GM18526 (cell line): ENCODE data around the gene EID2.
A peak's percentile ranks its signal among the peaks of the same experiment; 100 is the strongest.

Source experiments
- POLR2A ChIP-seq: IDR thresholded peaks from 3 replicates; pipeline ENCODE4 v1.6.1; 2011; ENCODE audit not compliant: insufficient read length; ENCODE audit errors: extremely low read depth

The EID2 gene

DNA sequence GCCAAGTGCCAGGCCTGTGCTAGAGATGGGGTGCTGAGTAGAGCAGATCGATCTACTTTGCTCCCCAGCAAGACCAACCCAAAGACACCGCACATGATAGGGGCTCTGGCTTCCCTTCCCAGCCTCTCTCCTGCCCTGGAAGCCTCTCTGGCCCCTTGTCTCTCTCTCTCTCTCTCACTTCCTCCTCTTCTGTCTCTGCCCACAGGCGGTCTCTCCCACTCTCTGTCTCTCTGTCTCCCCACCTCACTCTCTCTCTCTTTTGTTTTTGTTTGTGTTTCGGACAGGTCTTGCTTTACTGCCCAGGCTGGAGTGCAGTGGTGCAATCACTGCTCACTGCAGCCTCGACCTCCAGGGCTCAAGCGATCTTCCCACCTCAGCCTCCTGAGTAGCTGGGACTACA is 23.7 kb downstream of the EID2 start:
- TF ChIP-seq POLR2A, result no peak

DNA sequence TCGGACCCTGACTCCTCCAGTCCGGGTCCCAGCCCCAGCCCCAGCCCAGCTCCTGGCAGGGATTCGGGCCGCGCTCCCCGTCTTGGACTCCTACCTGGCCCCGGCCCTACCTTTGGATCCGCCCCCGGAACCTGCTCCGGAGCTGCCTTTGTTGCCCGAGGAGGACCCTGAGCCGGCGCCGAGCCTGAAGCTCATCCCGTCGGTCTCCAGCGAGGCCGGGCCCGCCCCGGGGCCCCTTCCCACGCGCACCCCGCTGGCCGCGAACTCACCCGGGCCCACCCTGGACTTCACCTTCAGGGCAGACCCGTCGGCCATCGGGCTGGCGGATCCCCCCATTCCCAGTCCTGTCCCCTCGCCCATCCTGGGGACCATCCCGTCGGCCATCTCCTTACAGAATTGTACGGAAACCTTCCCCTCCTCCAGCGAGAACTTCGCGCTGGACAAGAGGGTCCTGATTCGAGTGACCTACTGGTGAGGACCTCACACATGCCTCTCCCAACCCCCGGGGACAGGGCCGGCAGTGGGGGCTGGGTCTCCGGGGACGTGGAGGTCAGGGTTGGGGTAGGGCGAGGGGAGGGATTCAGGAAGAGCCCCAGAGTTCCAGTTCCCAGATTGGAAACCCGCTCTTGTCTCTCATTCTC is 24.3 kb downstream of the EID2 start:
- TF ChIP-seq POLR2A, result no peak

DNA sequence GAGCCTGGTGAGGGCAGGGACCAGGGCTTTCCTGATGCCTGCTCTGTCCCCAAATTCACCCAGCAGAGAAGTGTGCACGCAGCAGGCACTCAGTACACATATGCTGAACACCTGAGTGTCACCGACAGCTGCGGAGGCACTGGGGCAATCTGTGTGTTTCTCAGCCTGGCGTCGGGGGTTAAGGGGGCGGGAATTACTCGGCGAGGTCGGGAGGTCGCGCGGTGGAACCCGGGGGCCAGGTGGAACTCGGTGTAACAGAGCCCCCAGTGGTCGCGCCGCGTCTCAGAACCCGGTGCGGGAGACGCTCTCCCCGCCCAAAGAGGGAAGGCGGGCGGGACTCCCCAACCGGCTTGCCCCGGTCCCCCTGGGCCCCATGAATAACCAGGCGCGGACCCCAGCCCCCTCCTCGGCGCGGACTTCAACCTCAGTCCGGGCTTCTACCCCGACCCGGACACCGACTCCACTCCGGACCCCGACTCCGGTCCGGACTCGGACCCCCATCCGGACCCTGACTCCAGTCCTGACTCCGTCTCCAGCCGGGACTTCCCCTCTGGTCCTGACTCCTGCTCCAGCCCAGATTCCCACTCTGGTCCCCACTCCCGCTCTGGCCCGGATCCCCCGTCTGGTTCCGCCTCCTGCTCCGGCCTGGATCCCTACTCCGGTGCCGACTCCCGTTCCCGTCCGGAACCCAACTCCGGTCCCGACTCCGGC is 25.0 kb downstream of the EID2 start, which contains the start of gene SELENOV:
TSS of gene SELENOV (plus strand) at position 300 of the 711 bp plus-strand sequence. CDS start at position 374, 74 bp downstream.
- no peak for TF ChIP-seq POLR2A

DNA sequence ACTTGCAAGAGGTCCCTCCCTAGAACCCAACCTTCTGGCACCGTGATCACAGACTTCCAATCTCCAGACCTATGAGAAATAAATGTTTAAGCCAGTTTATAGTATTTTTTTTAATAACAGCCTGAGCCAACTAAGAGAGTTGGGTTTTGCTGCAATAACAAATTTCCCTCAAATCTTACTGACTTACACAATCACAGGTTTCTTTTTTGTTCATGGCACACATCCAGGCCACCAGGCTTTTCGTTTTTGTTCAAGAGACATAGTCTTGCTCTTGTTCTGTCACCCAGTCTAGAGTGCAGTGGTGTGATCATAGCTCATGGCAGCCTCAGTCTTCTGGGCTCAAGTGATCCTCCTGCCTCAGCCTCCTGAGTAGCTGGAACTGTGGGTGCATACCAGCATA is 27.0 kb downstream of the EID2 start:
- no peak for TF ChIP-seq POLR2A

DNA sequence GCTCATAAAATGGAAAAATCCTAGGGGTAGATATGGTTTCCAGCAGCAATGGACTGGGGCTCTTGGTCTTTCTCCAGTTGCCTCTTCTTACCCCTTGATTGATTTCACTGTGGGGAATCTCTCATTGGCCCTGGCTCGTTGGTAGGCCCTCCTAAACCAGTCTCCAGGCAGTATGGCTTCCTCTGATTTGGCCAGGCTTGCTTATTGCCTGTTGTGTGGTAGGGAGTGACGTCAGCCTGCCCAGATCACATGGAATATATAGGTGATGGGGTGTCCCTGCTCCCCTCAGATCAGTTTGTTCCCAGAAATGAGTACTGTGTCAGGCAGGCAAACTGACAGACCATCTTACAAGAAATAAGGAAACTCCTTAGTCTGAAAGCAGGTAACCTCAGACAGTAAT is 30.7 kb downstream of the EID2 start:
- TF ChIP-seq POLR2A, result no peak

DNA sequence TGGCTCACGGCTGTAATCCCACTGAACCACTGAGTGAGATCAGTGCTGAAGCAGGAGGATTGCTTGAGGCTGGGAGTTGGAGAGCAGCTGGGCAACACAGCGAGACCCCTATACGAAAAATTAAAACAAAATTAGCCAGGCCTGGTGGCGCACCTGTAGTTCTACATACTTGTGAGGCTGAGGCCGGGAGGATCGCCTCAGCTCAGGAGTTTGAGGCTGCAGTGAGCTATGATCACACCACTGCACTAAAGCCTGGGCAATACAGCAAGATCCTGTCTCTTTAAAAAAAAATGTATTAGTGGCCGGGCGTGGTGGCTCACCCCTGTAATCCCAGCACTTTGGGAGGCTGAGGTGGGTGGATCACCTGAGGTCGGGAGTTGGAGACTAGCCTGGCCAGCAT is 31.3 kb downstream of the EID2 start:
- TF ChIP-seq POLR2A, result no peak

DNA sequence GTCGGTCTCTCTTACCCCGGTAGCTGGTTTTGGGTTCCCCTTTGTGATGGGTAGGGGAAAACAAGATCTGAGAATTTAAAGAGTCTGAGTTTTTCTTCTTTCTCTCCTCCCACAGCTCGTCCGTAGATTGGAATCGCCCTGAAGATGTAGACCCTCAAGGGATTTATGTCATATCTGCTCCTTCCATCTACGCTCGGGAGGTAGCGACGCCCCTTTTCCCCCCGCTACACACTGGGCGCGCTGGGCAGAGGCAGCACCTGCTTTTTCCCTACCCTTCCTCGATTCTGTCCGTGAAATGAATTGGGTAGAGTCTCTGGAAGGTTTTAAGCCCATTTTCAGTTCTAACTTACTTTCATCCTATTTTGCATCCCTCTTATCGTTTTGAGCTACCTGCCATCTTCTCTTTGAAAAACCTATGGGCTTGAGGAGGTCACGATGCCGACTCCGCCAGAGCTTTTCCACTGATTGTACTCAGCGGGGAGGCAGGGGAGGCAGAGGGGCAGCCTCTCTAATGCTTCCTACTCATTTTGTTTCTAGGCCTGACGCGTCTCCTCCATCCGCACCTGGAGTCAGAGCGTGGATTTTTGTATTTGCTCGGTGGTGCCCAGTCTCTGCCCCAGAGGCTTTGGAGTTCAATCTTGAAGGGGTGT is 32.1 kb downstream of the EID2 start:
- TF ChIP-seq POLR2A, result no peak

DNA sequence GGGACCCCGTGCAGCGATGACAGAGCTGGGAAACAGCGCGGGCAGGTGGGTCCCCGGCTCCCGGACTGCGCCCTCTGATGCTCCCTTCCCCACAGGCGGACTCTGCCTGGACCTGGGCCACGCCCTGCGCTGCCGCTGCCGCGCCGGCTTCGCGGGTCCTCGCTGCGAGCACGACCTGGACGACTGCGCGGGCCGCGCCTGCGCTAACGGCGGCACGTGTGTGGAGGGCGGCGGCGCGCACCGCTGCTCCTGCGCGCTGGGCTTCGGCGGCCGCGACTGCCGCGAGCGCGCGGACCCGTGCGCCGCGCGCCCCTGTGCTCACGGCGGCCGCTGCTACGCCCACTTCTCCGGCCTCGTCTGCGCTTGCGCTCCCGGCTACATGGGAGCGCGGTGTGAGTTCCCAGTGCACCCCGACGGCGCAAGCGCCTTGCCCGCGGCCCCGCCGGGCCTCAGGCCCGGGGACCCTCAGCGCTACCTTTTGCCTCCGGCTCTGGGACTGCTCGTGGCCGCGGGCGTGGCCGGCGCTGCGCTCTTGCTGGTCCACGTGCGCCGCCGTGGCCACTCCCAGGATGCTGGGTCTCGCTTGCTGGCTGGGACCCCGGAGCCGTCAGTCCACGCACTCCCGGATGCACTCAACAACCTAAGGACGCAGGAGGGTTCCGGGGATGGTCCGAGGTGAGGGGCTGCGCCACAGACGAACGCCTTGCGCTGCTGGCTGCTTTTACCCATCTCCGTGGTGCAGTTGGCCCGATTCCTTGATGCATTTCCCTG is 32.8 kb downstream of the EID2 start:
- TF ChIP-seq POLR2A, result peak; percentile 19

DNA sequence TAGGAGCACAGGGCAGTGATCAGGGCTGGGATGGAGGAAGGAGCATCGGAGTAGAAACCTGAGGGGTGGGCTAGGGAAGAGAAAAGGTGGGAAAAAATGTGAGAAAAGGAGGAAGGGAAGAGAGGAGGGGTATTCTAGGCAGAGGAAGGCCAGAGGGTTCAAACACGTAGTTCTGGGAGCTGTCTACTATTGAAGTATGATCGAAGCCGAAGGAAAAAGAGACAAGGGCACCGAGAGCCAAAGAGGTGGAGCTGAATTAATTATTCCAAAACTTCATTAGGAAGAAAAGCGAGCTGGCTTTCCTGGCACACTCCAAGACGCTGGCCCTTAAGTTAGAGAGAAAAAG is 33.4 kb downstream of the EID2 start:
- no peak for TF ChIP-seq POLR2A

DNA sequence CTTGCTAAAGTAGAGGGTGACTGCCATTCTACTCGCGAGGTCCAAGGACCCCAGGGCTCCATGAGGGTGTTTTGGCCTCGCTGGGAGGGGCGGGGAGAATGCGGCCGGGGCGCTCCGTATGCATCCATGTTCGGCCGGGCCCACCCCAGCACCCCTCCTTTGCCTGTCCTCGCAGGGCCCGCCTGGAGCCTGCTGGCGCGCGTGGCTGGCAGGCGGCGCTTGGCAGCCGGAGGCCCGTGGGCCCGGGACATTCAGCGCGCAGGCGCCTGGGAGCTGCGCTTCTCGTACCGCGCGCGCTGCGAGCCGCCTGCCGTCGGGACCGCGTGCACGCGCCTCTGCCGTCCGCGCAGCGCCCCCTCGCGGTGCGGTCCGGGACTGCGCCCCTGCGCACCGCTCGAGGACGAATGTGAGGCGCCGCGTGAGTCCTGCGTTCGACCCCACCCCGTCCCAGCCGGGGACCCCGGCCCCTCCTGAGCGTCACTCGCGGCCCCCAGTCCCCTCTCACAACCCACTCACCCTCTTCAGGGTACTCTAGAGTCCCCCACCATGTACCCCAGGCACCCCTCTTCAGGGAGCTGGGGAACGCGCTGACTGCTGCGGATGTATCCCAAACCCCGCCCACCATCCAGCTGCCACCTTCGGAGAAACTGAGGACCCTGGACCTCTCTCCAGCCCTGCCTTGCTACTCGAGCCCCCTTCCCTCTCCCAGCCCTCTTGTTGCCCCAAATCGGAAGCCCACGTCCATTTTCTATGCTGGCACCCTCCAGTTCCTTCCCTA is 37.1 kb downstream of the EID2 start:
- TF ChIP-seq POLR2A, result no peak

DNA sequence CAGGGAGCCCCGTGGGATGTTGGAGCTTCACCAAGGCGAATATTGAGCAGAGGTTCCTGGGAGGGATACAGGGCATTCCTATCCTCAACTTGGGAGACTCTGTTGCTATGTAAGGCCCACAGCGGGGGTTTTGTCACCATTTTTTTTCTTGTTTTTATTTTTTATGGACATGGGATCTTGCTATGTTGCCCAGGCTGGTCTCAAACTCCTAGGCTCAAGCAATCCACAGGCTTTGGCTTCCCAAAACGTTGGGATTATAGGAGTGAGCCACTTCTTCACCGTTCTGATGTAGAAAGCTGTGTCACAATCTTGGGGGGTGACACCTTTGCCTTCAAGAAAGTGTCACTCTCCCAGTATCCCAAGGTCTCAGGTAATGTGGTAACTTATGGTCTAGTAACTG is 38.6 kb downstream of the EID2 start:
- no peak for TF ChIP-seq POLR2A

DNA sequence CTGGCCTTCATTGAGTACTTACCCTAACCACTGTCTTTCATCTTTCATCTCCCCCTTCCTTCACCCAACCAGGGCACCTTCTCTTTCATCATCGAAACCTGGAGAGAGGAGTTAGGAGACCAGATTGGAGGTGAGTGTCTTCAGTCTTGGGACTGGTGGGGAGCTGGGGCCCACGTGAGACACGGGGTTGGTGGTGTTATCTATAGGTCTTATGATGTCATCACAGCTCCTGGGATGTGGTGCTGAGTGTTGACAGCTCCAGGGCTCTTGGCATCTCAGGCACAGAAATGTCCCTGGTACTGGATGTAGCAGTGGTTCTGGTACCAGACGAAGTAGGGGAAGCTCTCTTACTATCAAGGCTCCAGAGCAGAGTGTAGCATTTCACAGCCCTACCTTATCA is 39.4 kb downstream of the EID2 start:
- TF ChIP-seq POLR2A, result no peak

DNA sequence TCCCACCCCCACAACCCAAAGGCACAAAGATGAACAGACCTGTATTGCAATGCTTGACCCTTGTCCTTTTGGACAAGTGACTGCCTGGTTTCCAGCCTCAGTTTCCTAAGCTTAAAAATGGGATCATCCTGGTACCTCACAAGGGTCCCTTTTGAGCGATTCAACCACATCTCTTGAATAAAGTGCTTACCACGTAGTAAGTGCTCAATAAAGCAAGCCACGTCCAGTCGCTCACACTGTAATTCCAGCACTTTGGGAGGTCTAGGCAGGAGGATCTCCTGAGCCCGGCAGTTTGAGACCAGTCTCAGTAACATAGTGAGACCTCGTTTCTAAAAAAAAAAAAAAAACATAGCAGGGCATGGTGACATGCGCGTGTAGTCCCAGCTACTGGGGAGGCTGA is 40.0 kb downstream of the EID2 start:
- TF ChIP-seq POLR2A, result no peak

DNA sequence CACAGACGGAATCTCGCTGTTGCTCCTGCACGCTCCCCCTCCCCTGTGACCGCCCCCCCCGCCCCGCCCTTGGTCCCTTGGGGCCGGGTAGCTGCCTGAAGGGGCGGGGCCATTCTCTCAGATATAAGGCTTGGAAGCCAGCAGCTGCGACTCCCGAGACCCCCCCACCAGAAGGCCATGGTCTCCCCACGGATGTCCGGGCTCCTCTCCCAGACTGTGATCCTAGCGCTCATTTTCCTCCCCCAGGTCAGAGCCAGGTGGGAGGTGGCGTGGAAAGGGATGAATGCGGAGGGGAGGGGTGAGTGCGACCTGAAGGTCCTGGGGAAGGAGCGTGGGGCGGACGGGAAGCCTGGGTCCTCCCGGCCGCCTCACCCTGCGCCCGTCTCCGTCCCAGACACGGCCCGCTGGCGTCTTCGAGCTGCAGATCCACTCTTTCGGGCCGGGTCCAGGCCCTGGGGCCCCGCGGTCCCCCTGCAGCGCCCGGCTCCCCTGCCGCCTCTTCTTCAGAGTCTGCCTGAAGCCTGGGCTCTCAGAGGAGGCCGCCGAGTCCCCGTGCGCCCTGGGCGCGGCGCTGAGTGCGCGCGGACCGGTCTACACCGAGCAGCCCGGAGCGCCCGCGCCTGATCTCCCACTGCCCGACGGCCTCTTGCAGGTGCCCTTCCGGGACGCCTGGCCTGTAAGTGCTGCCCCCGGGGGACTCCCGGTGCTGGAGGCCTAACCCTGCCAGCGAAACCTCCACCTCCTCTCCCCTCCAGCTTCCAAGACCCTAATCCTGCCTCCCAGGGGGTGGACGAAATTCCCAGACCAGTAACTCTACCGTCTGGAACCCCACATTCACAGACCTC is 40.9 kb downstream of the EID2 start, which contains the start of gene DLL3:
TSS of gene DLL3 (plus strand) at position 150 of the 845 bp plus-strand sequence. CDS start at position 178, 28 bp downstream.
- TF ChIP-seq POLR2A, result no peak
